Measurements from ENCODE around the gene SCUBE1.

SCUBE1 gene

GRCh38 chr22:43172191-43172590 lies 171.0 kb downstream of the SCUBE1 start:
- DNase-seq (ENCODE audit: low read depth) = no peak
- no peak for TF ChIP-seq CTCF (IDR thresholded peaks at IDR 0.05; ENCODE audit: control insufficient read depth, extremely low read depth, insufficient read depth)
- no peak overlapping the region for H3K4me3 ChIP-seq (ENCODE audit: low read depth, low read length)

GRCh38 chr22:43171607-43172006 lies 171.6 kb downstream of the SCUBE1 start:
- TF ChIP-seq CTCF (IDR thresholded peaks at IDR 0.05; ENCODE audit: control insufficient read depth, extremely low read depth, insufficient read depth) = no peak
- DNase-seq (ENCODE audit: low read depth) = no peak
- H3K4me3 ChIP-seq (ENCODE audit: low read depth, low read length) = no peak overlapping the region

GRCh38 chr22:43171019-43171491 lies 172.1 kb downstream of the SCUBE1 start:
- DNase-seq (ENCODE audit: low read depth) = no peak
- no peak for TF ChIP-seq CTCF (IDR thresholded peaks at IDR 0.05; ENCODE audit: control insufficient read depth, extremely low read depth, insufficient read depth)
- H3K4me3 ChIP-seq (ENCODE audit: low read depth, low read length) = no peak overlapping the region

GRCh38 chr22:43170131-43170480 lies 173.1 kb downstream of the SCUBE1 start:
- H3K4me3 ChIP-seq (ENCODE audit: low read depth, low read length) = no peak overlapping the region
- DNase-seq (ENCODE audit: low read depth) = no peak
- TF ChIP-seq CTCF (IDR thresholded peaks at IDR 0.05; ENCODE audit: control insufficient read depth, extremely low read depth, insufficient read depth) = no peak

GRCh38 chr22:43169310-43170130 lies 173.7 kb downstream of the SCUBE1 start:
- no peak overlapping the region for H3K4me3 ChIP-seq (ENCODE audit: low read depth, low read length)
- DNase-seq (ENCODE audit: low read depth) = no peak
- TF ChIP-seq CTCF (IDR thresholded peaks at IDR 0.05; ENCODE audit: control insufficient read depth, extremely low read depth, insufficient read depth) = no peak

GRCh38 chr22:43168471-43169309 lies 174.5 kb downstream of the SCUBE1 start:
- no peak overlapping the region for H3K4me3 ChIP-seq (ENCODE audit: low read depth, low read length)
- no peak for DNase-seq (ENCODE audit: low read depth)
- TF ChIP-seq CTCF (IDR thresholded peaks at IDR 0.05; ENCODE audit: control insufficient read depth, extremely low read depth, insufficient read depth) = no peak

All from LNCaP clone FGC (cell line).